ENCODE results near the gene SPTLC3.

DNA sequence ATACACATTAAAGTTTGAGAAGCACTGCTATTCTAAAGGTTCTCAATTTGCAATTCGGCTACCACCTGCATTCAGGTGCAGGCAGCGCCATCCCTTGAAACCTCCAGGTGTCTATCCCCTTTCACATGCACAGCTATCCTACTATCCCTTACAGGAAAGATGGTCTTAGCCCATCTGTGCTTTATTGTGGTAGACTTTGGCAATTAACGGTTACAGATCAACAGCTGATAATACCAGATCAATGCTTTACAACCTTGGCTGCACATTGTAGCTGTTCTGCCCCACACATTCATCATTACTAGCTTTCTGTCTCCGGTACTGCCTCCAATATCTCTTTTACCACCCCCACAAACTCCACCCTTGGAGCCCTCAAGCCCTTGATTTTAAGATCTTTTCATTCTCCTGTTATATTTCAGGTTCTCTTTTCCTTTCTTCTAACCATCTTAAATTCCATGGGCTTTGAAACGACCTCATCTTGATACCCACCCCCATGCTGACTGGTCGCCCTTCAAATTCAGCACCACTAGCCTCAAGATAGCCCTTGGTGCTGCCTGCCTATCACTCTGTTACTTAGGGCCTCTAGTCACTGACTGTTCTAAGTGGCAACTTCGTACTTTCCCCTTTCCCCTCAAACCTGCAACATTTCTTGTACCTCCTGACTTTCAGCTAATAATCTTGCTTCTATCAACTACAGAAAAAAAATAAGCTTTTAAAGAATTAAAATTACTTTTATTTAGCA is 50.8 kb downstream of the SPTLC3 start:
- TF ChIP-seq POLR2AphosphoS5 (IDR thresholded peaks at IDR 0.05) (no peak), EP300 (IDR thresholded peaks at IDR 0.05) (no peak), POLR2A (IDR thresholded peaks at IDR 0.05) (no peak)
- TF ChIP-seq, protein P1, sequence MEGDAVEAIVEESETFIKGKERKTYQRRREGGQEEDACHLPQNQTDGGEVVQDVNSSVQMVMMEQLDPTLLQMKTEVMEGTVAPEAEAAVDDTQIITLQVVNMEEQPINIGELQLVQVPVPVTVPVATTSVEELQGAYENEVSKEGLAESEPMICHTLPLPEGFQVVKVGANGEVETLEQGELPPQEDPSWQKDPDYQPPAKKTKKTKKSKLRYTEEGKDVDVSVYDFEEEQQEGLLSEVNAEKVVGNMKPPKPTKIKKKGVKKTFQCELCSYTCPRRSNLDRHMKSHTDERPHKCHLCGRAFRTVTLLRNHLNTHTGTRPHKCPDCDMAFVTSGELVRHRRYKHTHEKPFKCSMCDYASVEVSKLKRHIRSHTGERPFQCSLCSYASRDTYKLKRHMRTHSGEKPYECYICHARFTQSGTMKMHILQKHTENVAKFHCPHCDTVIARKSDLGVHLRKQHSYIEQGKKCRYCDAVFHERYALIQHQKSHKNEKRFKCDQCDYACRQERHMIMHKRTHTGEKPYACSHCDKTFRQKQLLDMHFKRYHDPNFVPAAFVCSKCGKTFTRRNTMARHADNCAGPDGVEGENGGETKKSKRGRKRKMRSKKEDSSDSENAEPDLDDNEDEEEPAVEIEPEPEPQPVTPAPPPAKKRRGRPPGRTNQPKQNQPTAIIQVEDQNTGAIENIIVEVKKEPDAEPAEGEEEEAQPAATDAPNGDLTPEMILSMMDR (IDR thresholded peaks at IDR 0.05) = no peak

Data from sigmoid colon (tissue), 4 donors.